HG03045 (cell line): ENCODE data around the gene DMC1.

ENCODE experiments used
- ATAC-seq: cut with Tn5 transposase; IDR thresholded peaks from one replicate; pipeline ENCODE4 v1.9.1; 2021; ENCODE audit warnings: mild to moderate bottlenecking, moderate library complexity; ENCODE audit not compliant: unreplicated experiment

DMC1 gene

DNA sequence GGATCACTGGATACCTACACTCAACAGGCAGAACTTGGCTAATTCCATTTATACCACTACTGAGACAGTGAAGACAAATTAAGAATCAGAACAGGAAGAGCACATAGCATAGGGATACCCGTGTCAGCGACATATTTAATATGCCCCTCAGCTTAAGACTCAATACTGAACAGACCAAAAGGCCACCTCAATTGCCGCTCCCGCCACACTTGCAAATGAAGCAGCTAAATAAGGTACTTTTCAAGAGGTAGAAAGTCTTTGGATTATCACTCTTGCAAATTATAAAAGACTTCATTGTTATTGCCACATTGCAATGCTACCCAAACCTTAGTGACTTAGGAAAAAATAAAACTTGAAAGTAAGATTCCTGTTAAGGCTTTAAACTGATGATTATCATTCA lies 67.0 kb downstream of the DMC1 start:
- no peak for ATAC-seq

DNA sequence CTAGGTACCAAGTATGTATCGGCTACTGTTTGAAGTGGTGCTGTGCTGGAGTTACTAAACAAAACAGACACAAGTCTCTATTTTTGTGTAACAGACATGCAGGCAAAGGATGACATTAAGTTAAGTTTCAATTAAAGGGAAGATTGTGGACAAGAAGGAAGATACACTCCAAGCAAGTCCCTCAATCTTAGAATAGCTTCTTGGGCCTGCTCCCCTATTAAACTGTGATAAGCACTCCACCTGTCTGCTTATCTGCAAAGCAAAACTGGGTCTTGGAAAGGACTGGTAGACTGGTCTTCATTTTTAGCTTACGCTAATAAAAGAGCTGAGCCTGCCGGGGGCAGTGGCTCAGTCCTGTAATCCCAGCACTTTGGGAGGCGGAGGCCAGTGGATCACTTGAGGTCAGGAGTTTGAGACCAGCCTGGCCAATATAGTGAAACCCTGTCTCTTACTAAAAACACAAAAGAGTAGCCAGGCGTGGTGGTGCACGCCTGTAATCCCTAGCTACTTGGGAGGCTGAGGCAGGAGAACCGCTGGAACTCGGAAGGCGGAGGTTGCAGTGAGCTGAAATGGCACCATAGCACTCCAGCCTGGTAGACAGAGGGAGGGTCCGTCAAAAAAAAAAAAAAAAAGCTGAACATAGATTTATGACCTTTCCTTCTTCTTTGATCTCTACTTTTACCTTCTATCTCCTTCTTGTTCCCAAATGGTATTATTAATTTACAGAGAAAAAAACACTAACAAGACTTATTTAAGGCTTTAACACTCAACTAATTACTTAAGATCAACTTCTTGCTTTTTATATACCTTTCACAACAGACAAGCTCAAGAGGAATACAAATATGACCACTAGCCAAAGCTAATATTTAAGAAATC lies 67.9 kb downstream of the DMC1 start:
- ATAC-seq: no peak

DNA sequence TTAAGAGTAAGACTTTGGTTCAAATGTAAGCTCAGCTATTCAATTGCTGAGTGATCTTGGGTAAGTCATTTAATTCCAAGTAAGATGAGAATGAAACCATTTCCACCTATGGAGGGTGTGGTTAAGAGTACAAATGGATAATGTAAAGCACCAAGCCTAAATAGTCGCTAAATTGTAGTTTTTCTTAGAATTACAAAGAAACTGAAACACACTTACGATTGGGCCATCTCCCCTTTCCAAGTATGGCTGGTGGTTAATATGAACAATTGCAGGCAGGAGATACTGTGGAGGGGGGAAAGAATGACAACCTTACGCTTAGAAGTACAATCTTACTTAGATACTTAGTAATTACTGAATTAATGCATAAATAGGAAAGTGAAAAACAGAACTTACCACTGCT lies 72.1 kb downstream of the DMC1 start:
- no peak for ATAC-seq

DNA sequence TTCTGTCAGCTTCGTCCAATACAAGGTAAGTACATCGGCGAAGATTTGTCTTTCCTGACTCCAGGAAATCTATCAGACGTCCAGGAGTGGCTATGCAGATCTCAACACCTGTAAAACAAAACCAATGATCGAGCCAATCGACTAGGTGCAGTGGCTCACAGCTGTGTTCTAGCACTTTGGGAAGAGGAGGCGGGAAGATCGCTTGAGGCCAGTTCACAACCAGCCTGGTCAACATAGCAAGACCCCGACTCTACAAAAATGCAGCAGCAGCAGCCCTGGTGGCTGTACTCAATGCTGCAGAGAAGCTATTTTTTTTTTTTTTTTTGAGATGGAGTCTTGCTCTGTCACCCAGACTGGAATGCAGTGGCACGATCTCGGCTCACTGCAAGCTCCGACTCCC lies 75.0 kb downstream of the DMC1 start:
- ATAC-seq: no peak

DNA sequence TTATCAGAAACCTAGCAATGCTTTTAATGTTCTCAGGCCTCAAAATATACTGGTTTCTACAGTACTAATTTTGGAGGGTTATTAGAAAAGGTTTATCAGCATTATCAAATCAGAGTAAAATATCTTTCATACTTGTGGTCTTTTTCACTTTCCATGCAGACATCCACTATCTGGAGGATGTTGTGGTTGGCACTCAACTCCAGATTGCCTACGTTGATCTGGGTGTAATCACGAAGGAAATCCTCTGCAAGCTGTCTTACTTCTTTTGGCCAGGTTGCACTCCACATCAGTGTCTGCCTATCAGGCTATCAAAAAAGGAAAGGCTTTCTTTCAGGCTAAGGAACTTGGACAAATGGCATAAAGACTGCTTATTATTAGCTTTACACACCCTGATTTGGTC lies 75.5 kb downstream of the DMC1 start:
- ATAC-seq: no peak

DNA sequence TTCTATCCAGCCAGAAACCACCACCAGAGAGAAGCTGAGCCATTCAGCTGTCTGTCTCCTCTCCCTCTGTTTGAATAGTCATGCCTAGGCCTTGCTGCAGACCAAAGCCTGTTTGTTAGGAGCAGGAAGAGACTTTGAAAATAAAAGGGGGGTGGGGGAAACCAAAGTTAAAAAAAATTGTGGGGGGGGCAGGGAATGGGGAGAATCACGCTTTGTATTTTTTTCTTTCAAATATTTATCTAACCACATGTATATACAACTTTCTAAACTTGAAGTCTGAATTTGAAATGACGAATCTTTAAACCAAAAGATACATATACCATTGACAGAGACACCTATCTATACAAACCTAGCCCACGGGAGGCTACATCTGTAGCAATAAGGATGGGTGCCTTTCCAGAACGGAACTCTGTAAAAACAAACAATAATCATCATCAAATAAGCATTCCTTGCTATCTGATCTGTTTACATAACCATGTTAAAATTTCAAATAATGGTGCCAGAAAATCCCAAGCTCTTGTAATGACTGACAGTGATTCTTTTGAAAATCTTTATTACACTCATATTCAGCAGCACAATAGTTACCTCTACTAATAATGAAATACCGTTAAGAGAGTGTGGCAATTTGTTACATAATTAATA lies 78.2 kb downstream of the DMC1 start:
- ATAC-seq: no peak

DNA sequence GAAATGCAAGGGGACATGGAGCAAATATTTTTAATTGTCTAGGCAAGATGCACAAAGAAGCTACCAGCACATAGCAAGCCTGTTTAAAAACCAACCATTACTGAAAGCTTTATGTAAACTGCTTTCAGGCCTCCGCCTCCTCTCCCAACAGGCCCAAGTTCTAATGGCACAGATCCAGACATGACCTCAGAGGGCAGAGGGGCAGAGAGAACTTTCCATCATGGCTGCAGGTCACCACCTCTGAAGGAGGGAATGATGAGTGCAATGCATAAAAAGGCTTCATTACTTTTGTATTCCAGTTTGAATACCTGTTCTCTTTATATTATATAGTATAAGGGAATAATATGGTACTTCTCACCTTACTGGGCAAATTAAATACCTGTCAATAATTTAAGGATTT lies 79.1 kb downstream of the DMC1 start:
- ATAC-seq: no peak

DNA sequence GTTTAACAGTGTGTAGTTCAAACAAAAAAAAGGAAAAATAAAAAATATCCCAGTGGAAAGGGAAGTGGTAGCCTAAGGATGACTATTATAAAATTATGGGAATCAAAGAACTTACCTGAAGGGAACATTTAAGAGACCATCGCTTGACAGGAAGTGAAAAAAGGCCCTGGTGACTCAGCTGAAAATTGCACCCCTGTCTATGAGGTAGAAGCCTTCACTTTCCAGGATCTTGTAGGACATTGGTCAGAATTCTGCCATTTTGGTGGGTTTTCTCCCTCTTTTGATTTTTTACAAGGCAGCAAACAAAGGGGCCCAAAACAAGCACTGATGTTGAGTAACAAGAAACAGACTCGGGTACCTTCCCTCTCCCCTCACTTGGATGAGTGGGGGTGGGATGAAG lies 79.5 kb downstream of the DMC1 start:
- no peak for ATAC-seq

DNA sequence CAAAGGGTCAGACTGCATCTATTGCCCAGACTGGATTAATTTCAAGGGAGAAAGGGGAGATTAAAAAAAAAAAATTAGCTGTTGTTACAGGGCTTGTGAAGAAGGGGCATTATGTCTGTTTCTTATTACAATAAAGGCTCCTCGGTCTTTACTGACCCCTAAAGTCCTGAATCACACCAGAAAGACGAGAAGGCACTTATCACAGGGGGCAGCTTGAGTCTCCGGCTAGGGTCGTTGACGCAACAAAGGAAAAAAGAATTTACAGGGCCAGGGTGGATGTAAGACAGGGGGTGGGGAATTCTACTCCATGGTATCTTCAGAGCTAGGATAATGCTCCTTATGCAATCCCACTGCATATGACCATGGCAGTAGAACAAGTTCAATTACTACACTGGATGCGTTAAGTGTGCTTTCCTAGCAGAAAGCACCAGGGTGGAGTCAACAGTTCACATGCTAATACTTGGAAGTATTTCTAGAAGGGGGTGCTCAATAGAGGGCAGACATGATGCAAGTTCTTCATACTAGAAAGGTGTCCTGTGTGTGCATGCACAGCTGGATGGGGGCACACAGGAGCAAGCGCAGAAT lies 80.3 kb downstream of the DMC1 start:
- no peak for ATAC-seq

DNA sequence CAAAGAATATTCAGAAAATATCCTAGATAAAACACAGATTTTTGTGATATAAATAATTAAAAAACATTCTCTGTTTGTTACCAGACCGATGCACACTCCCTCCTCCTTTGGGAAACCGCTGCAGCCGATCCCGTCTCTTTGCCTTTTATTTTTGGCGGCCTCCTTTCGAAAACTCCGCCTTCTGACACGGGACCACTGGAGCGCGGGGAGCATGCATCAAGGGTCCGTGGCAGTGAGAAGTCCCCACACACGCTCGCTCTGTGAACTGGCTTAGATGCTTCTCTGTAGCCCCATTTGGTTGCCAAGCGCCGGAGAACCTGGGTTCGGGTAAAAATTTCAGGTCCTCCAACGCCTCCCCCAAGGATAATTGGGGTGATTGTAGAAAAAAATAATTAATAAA lies 80.8 kb downstream of the DMC1 start:
- ATAC-seq: no peak

DNA sequence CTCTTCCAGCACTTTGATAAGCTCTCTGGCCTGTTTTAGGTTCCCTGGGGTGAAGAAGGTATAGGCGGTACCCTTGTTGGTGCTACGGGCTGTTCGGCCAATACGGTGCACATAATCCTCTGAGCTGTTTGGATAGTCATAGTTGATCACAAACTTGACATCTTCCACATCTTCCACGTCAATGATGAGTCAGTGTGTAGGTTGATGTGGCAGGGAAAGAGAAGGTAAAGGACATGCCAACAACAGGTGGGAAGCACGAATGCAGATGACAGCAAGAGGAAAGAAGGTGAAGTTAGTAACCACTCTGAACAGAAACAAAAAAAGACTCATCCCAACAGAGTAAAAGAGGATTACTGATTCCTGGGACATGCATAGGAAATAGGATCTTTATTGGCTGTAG lies 82.0 kb downstream of the DMC1 start:
- no peak for ATAC-seq

DNA sequence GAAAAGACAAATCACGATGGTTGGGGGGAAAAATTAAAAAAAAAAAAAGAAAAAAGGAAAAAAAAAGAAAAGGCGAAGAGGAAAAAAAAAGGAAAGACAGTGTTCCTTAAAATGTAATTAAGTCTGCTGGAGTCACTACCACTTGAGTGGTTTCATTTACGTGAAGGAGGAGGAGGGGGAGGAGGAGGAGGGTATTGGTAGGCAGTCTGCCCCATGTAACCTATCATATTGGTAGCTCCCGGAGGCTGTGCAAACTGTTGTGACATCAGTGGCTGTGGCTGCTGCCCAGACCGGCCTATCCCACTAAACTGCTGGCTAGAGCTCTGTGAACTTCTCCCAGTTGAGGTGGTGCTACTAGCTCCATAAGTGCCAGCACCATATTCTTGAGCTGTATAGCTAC lies 84.2 kb downstream of the DMC1 start:
- ATAC-seq: no peak

DNA sequence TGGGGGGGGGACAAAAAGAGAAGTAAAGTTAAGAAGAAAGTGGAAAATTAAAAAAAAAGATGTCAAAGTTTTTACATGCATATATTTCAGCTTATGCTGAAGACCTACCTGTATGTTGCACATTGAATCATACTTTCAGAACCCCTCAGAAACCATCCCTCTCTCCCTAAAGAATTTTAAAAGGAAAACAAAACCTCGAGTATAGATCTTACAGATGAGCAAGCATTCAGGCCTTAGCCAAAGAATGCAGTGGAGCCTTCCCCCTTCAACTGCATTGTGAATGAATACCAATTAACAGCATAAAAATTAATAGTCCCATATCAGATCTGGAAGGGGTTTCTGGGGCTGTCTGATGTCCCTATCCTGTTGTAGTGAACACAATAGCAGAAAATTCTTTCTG lies 85.7 kb downstream of the DMC1 start:
- no peak for ATAC-seq

DNA sequence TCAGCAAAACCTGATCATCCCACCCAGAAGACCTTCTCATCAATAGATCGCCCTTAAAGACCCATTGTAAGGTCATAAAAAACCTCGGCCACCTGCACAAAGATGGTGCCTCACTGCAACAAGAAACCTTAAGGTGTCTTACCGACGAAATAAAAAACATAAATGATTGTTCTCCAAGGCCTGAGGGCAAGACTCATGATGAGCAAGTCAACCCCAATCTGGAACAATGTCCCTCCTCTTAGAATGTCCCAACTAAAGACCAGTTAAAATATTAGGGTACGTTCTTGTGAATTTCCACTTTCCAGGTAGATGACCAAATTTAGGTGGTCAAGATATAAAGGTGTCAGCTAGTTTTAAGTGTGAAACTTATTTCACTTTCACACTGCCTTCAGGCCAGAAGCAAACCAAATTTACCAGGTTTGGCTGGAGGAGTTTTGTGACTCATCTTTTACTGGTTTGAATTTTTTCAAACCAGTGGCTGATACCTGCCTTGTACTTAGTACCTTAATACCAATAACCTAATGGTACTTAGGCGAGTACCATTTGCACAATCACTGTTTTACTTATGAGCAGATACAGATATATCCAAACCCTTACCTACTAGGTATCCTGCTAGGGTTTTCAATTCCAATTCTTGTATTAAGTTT lies 87.2 kb downstream of the DMC1 start:
- ATAC-seq: no peak

DNA sequence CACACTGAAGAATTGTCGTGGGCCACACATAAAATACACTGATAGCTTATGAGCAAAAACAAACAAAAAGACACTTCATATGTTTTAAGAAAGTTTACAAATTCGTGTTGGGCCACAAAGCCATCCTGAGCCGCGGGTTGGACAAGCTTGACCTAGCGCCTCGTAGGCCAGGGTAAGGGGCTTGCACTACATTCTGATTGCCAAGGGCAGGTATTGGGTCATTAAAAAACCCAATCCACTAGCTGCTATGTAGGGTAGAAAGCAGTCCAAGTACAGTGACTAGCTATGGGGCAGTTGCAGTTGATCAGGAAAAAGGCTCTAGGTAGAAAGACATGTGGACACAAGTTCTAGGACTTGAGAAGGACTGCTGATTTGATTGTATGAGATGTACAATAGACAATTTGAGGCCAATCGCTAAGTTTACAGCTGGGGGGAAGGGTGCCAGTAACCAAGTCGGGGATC lies 88.1 kb downstream of the DMC1 start:
- ATAC-seq: no peak

DNA sequence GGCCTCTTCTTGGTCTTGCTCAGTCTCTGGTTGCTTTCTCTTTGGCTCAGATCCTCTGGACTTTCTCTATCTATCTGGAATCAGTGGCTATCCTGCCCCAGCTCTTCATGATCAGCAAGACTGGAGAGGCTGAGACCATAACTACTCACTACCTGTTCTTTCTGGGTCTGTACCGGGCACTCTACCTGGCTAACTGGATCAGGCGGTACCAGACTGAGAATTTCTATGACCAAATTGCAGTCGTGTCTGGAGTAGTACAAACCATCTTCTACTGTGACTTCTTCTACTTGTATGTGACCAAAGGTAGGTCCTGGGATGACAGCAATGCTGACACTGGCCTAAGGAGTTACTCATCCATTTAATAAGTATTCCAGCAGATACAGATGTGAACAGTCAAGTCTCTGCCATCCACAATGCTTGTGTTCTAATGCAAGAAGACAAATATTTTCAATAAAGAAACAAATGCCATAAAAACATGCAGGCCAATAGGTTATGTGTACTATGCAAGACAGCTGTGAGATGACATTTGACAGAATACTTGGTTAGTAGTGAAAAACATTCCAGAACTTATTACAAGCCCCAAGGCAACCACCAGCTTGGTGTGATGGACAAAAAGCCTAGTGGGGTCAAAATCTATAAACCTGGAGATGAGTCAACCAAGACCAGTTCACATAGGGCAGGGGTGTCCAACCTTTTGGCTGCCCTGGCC lies 88.7 kb downstream of the DMC1 start:
- ATAC-seq: no peak

DNA sequence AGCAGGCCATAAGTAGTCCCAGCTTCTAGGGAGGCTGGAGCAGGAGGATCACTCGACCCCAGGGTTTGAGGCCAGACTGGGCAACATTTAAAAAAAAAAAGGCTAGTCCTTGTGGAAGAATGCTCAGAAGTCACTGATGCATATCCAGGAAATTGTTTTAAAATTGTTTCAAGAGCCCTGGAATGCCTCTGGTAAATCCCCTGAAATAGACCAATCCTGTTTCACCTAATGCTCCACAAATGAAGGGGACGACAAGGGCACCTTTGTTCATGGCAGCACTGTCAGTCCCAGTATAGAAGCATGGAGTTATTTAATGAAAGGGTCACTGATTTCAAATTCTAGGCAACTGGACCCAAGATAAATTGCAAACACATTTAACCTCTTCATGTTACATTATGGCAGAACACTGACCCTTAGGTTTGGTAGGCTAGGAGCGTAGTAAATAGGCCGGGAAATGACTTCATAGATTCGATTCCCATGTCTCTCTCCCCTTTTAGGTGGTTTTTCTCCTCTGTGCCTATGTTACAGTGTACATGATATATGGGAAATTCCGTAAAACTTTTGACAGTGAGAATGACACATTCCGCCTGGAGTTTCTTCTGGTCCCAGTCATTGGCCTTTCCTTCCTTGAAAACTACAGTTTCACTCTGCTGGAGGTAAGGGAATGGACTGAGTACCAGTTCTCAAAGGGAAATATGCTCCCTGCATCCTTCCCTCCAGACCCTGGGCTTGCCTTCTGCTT lies 90.7 kb downstream of the DMC1 start:
- no peak for ATAC-seq

DNA sequence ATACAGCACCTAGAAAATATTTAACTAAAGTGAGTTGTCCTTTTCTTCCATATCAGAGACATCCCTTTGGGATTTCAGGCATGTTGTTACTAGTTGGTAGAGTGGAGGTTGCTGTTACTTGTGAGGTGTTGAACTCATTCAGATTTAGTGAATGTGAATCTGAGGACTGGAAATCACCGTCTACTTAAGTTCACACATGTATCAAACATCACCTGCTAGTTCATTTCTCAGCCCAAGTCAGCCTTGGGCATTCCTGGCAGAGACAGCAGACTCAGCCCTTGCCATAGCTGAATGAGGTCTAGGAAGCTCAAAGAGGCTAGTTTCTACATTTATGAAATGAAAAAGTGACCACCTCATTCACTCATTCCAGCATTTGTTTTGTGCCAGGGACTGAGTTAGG lies 92.4 kb downstream of the DMC1 start:
- no peak for ATAC-seq

DNA sequence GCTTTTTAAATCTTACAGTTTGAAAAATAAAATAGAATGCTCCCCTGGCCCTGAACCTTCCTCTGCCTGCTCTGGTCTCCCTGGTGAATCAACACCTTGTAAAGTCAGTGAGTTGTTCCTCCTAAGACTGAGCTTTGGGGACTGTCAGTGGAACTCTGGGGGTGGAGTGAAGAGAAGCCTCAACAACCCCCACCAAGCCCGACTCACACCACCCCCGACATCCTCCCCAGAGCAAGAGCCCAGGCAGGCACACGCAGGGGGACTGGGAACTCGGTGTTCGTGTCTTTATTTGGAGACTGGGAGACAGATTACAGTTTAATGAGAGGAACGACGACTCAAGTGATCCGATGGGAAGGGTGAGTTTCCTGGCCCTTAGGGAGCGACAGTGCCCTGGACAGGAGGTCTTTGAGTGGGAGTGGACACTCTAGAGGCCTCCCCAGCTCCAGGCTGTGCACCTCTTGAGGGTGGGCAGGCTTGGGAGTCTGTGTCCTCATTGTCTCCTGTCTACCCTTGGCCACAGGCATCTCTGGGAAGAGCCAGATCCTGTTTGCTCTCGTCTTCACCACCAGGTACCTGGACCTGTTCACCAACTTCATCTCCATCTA lies 95.9 kb downstream of the DMC1 start:
- no peak for ATAC-seq

DNA sequence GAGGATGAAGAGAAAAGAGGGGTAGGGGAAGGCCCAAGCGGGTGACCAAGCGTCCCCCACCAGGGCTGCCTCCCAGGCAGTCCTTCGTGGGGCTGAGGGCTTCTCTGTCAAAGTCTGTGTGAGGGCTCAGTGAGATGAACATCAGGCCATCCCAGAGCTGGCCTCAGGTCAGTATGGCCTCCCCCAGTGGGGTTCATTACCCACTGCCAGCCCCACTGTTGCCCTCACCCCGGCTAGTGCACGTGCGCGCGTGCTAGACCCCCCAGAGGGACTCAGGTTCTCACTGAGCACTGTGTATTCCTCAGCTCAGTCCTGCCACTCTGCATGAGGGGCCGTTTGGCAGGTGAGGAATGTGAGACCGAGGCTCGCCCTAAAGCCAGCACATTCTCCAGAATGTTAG lies 98.7 kb downstream of the DMC1 start:
- ATAC-seq: no peak
